M059J (cell line): Measurements from ENCODE around the gene PRKCE. TPM values are rescaled to one million over a fixed set of nuclear protein-coding genes. Genes with fewer than 3 reads are reported as not detected.

Source experiments
- DNase-seq: peaks from one replicate; pipeline ENCODE4 v3.0.0-alpha.2; 2012; ENCODE audit warnings: low read depth
- total RNA-seq: library from RNA; depleted of rRNA; stranded (reverse); fragments of >200 nt; shearing (Covaris generic); gene quantifications from 2 replicates; pipeline ENCODE4 v1.2.3, GENCODE V29; 2014

Gene PRKCE
- total RNA-seq, 1 experiment from 2014 or later, result 5.9 TPM

GRCh38 chr2:45808294-45808800, 156.9 kb downstream of the PRKCE start:
- DNase-seq, result no peak

GRCh38 chr2:45809205-45809604, 157.7 kb downstream of the PRKCE start:
- DNase-seq, result no peak

GRCh38 chr2:45812011-45812500, 160.6 kb downstream of the PRKCE start:
- DNase-seq, result peak; percentile 53

GRCh38 chr2:45813003-45813941, 161.8 kb downstream of the PRKCE start:
- DNase-seq, result peak; percentile 61

GRCh38 chr2:45814488-45814887, 163.0 kb downstream of the PRKCE start:
- DNase-seq, result no peak

GRCh38 chr2:45814951-45815621, 163.6 kb downstream of the PRKCE start:
- no peak for DNase-seq

GRCh38 chr2:45816272-45816671, 164.8 kb downstream of the PRKCE start:
- peak; percentile 20 for DNase-seq

GRCh38 chr2:45818591-45818990, 167.1 kb downstream of the PRKCE start:
- DNase-seq, result no peak

GRCh38 chr2:45820048-45820447, 168.6 kb downstream of the PRKCE start:
- no peak for DNase-seq

GRCh38 chr2:45821558-45822271, 170.2 kb downstream of the PRKCE start:
- peak; percentile 80 for DNase-seq

GRCh38 chr2:45822272-45822630, 170.8 kb downstream of the PRKCE start:
- DNase-seq, result peak; percentile 75

- peak; percentile 60 for DNase-seq
These were observed 172.3 kb downstream of the PRKCE start for GRCh38 chr2:45823723-45824206.

- peak; percentile 57 for DNase-seq
These were observed 173.7 kb downstream of the PRKCE start for GRCh38 chr2:45825001-45825651.

- DNase-seq, result no peak
These were observed 175.0 kb downstream of the PRKCE start for GRCh38 chr2:45826460-45826859.

GRCh38 chr2:45826884-45827635, 175.6 kb downstream of the PRKCE start:
- peak; percentile 79 for DNase-seq

GRCh38 chr2:45830322-45830721, 178.8 kb downstream of the PRKCE start:
- DNase-seq, result no peak

GRCh38 chr2:45833301-45833967, 182.0 kb downstream of the PRKCE start:
- no peak for DNase-seq

- DNase-seq, result no peak
These were observed 182.5 kb downstream of the PRKCE start for GRCh38 chr2:45833968-45834344.

GRCh38 chr2:45834372-45834771, 182.9 kb downstream of the PRKCE start:
- DNase-seq, result no peak

- no peak for DNase-seq
These were observed 183.4 kb downstream of the PRKCE start for GRCh38 chr2:45834858-45835257.
